Neural progenitor cell (in vitro differentiated cells): Measurements from ENCODE around the gene NDUFA12. TPM values are rescaled to one million over a fixed set of nuclear protein-coding genes. Genes with fewer than 3 reads are reported as not detected.
"Not testable (repeated sequence)": the region's sequence is repeated elsewhere in the genome, so short reads cannot be mapped to it uniquely, and the experiment has no call there.

Experiments used
- DNase-seq: peaks from one replicate; pipeline ENCODE4 v3.0.0-alpha.2; 2016; ENCODE audit warnings: low spot score
- H2AFZ ChIP-seq: fragments of 200-600 bp; sonication (generic); replicated peaks from 2 replicates; pipeline ENCODE4 v1.6.1; 2016; ENCODE audit warnings: antibody characterized with exemption
- H3F3A ChIP-seq: fragments of 200-600 bp; sonication (generic); 2 replicates; pipeline ENCODE4 v1.6.1; 2016; ENCODE audit warnings: antibody characterized with exemption, low read depth
- H3K27ac ChIP-seq: fragments of 200-600 bp; sonication (generic); 2 replicates; pipeline ENCODE4 v1.5.1; 2016; ENCODE audit warnings: mild to moderate bottlenecking
- H3K27me3 ChIP-seq: fragments of 200-600 bp; sonication (generic); 2 replicates; pipeline ENCODE4 v1.6.1; 2016; ENCODE audit warnings: mild to moderate bottlenecking, moderate library complexity
- H3K36me3 ChIP-seq: fragments of 200-600 bp; sonication (generic); 2 replicates; pipeline ENCODE4 v1.5.1; 2016
- H3K4me1 ChIP-seq: fragments of 200-600 bp; sonication (generic); 2 replicates; pipeline ENCODE4 v1.6.1; 2016; ENCODE audit warnings: mixed run types
- H3K4me2 ChIP-seq: fragments of 200-600 bp; sonication (generic); 2 replicates; pipeline ENCODE4 v1.6.1; 2016
- H3K4me3 ChIP-seq: fragments of 200-600 bp; sonication (generic); 2 replicates; pipeline ENCODE4 v1.5.1; 2016
- H3K79me2 ChIP-seq: fragments of 200-600 bp; sonication (generic); 2 replicates; pipeline ENCODE4 v1.6.1; 2016; ENCODE audit warnings: low read depth
- H3K9ac ChIP-seq: fragments of 200-600 bp; sonication (generic); 2 replicates; pipeline ENCODE4 v1.6.1; 2016
- H3K9me3 ChIP-seq: fragments of 200-600 bp; sonication (generic); 2 replicates; pipeline ENCODE4 v1.5.1; 2016; ENCODE audit warnings: low read depth
- H4K20me1 ChIP-seq: fragments of 200-600 bp; sonication (generic); 2 replicates; pipeline ENCODE4 v1.6.1; 2016; ENCODE audit warnings: low read depth
- H3K27ac Mint-ChIP-seq: 3 replicates; pipeline ENCODE4 v1.8.0; 2021; ENCODE audit warnings: mixed read lengths
- H3K27me3 Mint-ChIP-seq: 2 replicates; pipeline ENCODE4 v1.8.0; 2022; ENCODE audit warnings: low read depth, mild to moderate bottlenecking, inconsistent platforms, moderate library complexity, mixed read lengths; ENCODE audit not compliant: insufficient read depth
- H3K36me3 Mint-ChIP-seq: 3 replicates; pipeline ENCODE4 v1.8.0; 2021; ENCODE audit warnings: mixed read lengths
- H3K4me1 Mint-ChIP-seq: 3 replicates; pipeline ENCODE4 v1.8.0; 2021; ENCODE audit warnings: mixed read lengths
- H3K4me3 Mint-ChIP-seq: 3 replicates; pipeline ENCODE4 v1.8.0; 2021; ENCODE audit warnings: mild to moderate bottlenecking, moderate library complexity, mixed read lengths
- H3K9me3 Mint-ChIP-seq: 3 replicates; pipeline ENCODE4 v1.8.0; 2020; ENCODE audit warnings: mixed read lengths
- EZH2 ChIP-seq: fragments of 200-600 bp; sonication (generic); IDR thresholded peaks from 2 replicates; pipeline ENCODE4 v1.6.1; 2017; ENCODE audit warnings: antibody characterized with exemption, mild to moderate bottlenecking, moderate library complexity
- EZH2phosphoT487 ChIP-seq: fragments of 200-600 bp; sonication (generic); IDR thresholded peaks from 2 replicates; pipeline ENCODE4 v1.6.1; 2017; ENCODE audit warnings: antibody characterized with exemption
- total RNA-seq: library from RNA; depleted of rRNA; stranded (reverse); fragments of >200 nt; gene quantifications from 2 replicates; pipeline ENCODE4 v1.2.3, GENCODE V29; 2015; ENCODE audit warnings: low replicate concordance
- TF ChIP-seq, protein P1 (sequence below): fragments of 200-600 bp; sonication (generic); IDR thresholded peaks from 2 replicates; pipeline ENCODE4 v1.5.1; 2017; ENCODE audit warnings: antibody characterized with exemption, mild to moderate bottlenecking

Gene NDUFA12
- total RNA-seq, 1 donor from 2014 or later: 170 TPM

DNA sequence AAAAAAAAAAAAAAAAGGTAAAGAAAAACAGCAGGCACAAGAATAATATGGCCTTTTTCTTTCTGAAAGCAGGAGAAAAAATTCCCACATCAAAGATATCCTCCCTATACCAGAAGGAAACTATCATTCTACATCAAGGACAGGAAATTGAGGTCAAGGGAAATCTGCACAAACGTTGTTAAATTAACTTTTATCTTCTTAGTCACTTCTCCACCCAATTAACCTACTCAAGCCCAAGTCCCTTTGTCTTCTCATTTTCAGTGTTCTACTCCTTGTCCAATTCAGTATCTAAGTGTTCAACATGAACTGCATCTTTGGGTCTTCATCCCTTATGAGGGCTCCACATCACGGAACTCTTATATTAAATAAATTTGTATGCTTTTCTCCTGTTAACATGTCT, 15.7 kb downstream of the NDUFA12 start:
- H3K4me1 ChIP-seq: no peaks in the 10 kb centered on the region
- no peak overlapping the region for H3K9ac ChIP-seq
- no peaks in the 10 kb centered on the region for H3F3A ChIP-seq
- H3K4me3 ChIP-seq: no peak overlapping the region
- H3K27ac ChIP-seq: no peak overlapping the region
- peaks cover 2% of the 10 kb centered on the region for H3K27me3 Mint-ChIP-seq
- H3K27me3 ChIP-seq: no peaks in the 10 kb centered on the region
- H3K4me1 Mint-ChIP-seq: peaks cover 4% of the 10 kb centered on the region
- peaks cover 10% of the 10 kb centered on the region for H3K79me2 ChIP-seq
- no peaks in the 10 kb centered on the region for H3K9me3 Mint-ChIP-seq
- H4K20me1 ChIP-seq: no peaks in the 10 kb centered on the region
- H3K27ac Mint-ChIP-seq: no peak overlapping the region
- TF ChIP-seq EZH2phosphoT487: no peak
- TF ChIP-seq, protein P1, sequence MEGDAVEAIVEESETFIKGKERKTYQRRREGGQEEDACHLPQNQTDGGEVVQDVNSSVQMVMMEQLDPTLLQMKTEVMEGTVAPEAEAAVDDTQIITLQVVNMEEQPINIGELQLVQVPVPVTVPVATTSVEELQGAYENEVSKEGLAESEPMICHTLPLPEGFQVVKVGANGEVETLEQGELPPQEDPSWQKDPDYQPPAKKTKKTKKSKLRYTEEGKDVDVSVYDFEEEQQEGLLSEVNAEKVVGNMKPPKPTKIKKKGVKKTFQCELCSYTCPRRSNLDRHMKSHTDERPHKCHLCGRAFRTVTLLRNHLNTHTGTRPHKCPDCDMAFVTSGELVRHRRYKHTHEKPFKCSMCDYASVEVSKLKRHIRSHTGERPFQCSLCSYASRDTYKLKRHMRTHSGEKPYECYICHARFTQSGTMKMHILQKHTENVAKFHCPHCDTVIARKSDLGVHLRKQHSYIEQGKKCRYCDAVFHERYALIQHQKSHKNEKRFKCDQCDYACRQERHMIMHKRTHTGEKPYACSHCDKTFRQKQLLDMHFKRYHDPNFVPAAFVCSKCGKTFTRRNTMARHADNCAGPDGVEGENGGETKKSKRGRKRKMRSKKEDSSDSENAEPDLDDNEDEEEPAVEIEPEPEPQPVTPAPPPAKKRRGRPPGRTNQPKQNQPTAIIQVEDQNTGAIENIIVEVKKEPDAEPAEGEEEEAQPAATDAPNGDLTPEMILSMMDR: no peak
- no peak for TF ChIP-seq EZH2
- no peak overlapping the region for H3K4me2 ChIP-seq
- no peaks in the 10 kb centered on the region for H3K9me3 ChIP-seq
- H3K36me3 Mint-ChIP-seq: peaks cover 21% of the 10 kb centered on the region
- no peak overlapping the region for H3K4me3 Mint-ChIP-seq
- H2AFZ ChIP-seq: no peak overlapping the region
- no peaks in the 10 kb centered on the region for H3K36me3 ChIP-seq
- no peak for DNase-seq

DNA sequence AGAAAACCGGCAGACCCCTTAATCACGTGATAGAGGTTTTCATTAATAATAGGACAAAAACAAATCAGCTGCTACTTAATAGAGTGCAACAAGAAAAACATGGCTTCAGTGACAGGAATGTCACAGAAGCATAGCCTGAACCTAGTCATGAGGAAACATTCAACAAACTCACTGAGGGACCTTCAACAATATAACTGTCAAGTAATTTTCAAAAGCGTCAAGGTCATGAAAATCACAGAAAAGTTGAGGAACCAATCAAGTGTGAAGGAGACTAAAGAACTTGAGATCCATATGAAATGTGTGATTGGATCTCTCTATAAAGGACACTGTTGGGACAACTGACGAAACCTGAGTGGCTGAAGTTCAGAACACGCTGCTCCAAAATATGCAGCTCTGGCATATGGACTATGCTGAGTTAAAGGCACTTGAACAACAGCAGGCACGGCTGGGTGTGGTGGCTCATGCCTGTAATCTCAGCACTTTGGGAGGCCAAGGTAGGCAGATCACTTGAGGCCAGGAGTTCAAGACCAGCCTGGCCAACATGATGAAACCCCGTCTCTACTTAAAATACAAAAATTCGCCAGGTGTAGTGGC, 16.3 kb downstream of the NDUFA12 start:
- TF ChIP-seq EZH2phosphoT487 (no peak), EZH2 (no peak)
- TF ChIP-seq, protein P1: no peak
- no peak for DNase-seq
- Histone ChIP-seq H3K9me3 (no peaks in the 10 kb centered on the region), H2AFZ (no peak overlapping the region), H3K79me2 (peaks cover 10% of the 10 kb centered on the region), H3K27me3 (no peaks in the 10 kb centered on the region), H3K9ac (no peak overlapping the region), H4K20me1 (no peaks in the 10 kb centered on the region), H3K27ac (no peak overlapping the region), H3K4me2 (no peak overlapping the region), H3K36me3 (no peaks in the 10 kb centered on the region), H3K4me1 (no peaks in the 10 kb centered on the region), H3F3A (no peaks in the 10 kb centered on the region), H3K4me3 (no peak overlapping the region)
- peaks cover 8% of the 10 kb centered on the region for H3K4me1 Mint-ChIP-seq
- H3K36me3 Mint-ChIP-seq: peaks cover 17% of the 10 kb centered on the region
- peaks cover 2% of the 10 kb centered on the region for H3K27me3 Mint-ChIP-seq
- no peaks in the 10 kb centered on the region for H3K9me3 Mint-ChIP-seq
- H3K27ac Mint-ChIP-seq: no peak overlapping the region
- H3K4me3 Mint-ChIP-seq: no peak overlapping the region

DNA sequence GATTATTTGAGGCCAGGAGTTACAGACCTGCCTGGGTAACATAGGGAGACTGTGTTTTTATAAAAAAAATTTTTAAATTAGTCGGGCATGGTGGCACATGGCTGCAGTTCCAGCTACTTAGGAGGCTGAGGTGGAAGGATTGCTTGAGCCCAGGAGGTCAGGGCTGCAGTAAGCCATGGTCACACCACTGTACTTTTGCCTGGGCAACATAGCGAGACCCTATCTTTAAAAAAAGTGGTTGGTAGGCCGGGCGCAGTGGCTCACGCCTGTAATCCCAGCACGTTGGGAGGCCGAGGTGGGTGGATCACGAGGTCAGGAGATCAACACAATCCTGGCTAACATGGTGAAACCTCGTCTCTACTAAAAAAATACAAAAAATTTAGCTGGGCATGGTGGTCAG, 18.4 kb downstream of the NDUFA12 start:
- not testable (repeated sequence) for H3K9me3 ChIP-seq, H3K4me3 Mint-ChIP-seq, H2AFZ ChIP-seq, DNase-seq, H3K4me1 ChIP-seq, H3K9me3 Mint-ChIP-seq, H3K27me3 Mint-ChIP-seq, H3K9ac ChIP-seq, H3F3A ChIP-seq, H4K20me1 ChIP-seq, H3K4me2 ChIP-seq, H3K27ac Mint-ChIP-seq, H3K27me3 ChIP-seq, H3K4me1 Mint-ChIP-seq, H3K27ac ChIP-seq, H3K36me3 ChIP-seq, H3K4me3 ChIP-seq
- H3K79me2 ChIP-seq: peaks cover 14% of the 10 kb centered on the region
- peaks cover 12% of the 10 kb centered on the region for H3K36me3 Mint-ChIP-seq

DNA sequence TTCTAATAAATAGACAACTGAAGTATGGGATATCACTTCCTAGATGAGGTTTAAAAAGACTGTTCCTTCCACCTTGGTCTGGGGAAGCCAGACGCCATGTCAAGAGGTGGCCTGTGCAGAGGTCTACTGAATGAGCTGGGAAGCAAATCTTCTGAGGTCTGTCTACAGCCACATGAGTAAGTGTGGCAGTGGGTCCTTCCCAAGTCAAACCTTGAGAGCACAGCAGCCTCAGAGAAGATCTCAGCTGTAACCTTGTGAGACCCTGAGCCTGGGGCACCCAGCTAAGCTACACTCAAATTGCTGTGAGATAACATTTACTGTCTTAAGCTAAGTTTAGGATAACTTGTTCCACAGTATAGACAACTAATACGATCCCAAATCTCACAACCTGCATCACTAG, 20.2 kb downstream of the NDUFA12 start:
- Histone ChIP-seq H4K20me1 (no peaks in the 10 kb centered on the region), H3K36me3 (no peaks in the 10 kb centered on the region), H2AFZ (no peak overlapping the region), H3K4me2 (no peak overlapping the region), H3K27me3 (no peaks in the 10 kb centered on the region), H3K4me1 (no peaks in the 10 kb centered on the region), H3K4me3 (no peak overlapping the region), H3K9ac (no peak overlapping the region), H3F3A (no peaks in the 10 kb centered on the region), H3K27ac (no peak overlapping the region), H3K79me2 (peaks cover 14% of the 10 kb centered on the region), H3K9me3 (no peaks in the 10 kb centered on the region)
- Mint-ChIP-seq H3K4me1 (peaks cover 8% of the 10 kb centered on the region), H3K27ac (peak overlapping the region; percentile 87), H3K9me3 (no peaks in the 10 kb centered on the region), H3K4me3 (no peak overlapping the region), H3K27me3 (no peaks in the 10 kb centered on the region), H3K36me3 (peaks cover 9% of the 10 kb centered on the region)
- TF ChIP-seq, protein P1: no peak
- TF ChIP-seq EZH2 (no peak), EZH2phosphoT487 (no peak)
- DNase-seq: no peak
